NCI-H1417 (cell line): Measurements from ENCODE around the gene ASPM.
A peak's percentile ranks its signal among the peaks of the same experiment; 100 is the strongest.
"Not testable (repeated sequence)": the region's sequence is repeated elsewhere in the genome, so short reads cannot be mapped to it uniquely, and the experiment has no call there.

Experiments
- DNase-seq, 3 experiments: peaks; one replicate each; lab custom pipeline; 2025; lab: John Stamatoyannopoulos, UW

The ASPM gene

GRCh38 chr1:197145446-197146024 lies 934 bp downstream of the ASPM start:
- peak in 2 of 3 experiments; percentile 36 to 64 for DNase-seq

GRCh38 chr1:197144570-197145325 lies 1.7 kb downstream of the ASPM start:
- DNase-seq, result peak in 2 of 3 experiments; percentile 14 to 42

DNA sequence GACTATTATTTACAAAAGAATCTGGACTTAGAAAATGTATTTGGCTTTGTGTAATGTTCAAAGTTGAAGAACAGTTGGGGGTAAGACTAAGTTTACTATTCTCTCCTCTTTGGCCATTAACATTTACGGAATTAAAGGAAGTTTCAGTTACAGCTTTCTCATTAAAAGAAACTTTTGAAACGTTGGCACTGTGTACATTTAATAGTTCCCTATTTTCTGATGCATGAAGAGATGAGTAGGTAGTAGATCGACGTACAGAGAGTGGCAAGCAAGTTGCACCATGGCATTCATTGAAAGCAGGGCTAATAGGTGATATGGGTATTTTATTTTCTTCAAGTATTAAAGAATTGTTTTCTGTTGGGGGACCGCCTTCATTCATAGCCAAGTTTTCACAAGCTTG lies 3.2 kb downstream of the ASPM start:
- DNase-seq, result no peak

- DNase-seq, result peak in 1 of 3 experiments; percentile 22
Observed at GRCh38 chr1:197141575-197141974, 4.9 kb downstream of the ASPM start.

- peak in 1 of 3 experiments; percentile 44 for DNase-seq
Observed at GRCh38 chr1:197140121-197140520, 6.3 kb downstream of the ASPM start.

- DNase-seq, result no peak
Observed at GRCh38 chr1:197139169-197139568, 7.3 kb downstream of the ASPM start.

DNA sequence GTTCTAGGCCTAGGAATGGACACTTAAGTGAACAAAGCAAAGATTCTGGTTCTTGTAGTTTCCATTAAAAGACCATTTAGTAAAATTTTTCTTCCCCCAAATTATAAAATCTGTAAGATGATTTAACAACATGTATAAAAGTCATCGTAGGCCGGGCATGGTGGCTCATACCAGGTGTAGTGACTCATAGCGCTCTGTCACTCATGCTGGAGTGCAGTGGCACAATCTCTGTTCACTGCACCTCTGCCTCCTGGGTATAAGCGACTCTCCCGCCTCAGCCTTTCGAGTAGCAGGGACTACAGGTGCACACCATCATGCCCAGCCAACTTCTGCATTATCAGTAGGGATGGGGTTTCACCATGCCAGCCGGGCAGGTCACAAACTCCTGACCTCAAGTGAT lies 9.1 kb downstream of the ASPM start:
- DNase-seq, result no peak

- DNase-seq, result no peak
Observed at GRCh38 chr1:197130677-197131304, 15.7 kb downstream of the ASPM start.

- no peak for DNase-seq
Observed at GRCh38 chr1:197129698-197130097, 16.8 kb downstream of the ASPM start.

- DNase-seq, result no peak
Observed at GRCh38 chr1:197127246-197127912, 19.1 kb downstream of the ASPM start.

DNA sequence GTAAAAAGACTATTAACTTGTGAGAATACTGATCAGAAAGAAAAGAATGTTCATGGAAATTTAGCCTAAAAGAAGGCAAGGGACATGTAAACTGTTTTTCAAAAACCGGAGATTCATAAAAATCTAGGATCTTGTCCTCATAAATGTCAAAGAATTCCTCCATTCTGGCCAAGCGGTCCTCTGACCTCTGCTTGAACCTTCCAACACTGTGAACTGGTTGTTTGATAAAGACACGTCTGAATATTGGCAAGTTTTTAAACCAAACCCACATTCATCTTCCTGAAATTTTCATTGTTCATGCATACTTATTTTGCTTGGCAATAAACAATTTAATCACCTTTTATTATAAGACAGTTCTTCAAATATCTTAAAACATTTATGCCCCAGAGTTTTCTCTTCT lies 19.8 kb downstream of the ASPM start:
- DNase-seq, result no peak

DNA sequence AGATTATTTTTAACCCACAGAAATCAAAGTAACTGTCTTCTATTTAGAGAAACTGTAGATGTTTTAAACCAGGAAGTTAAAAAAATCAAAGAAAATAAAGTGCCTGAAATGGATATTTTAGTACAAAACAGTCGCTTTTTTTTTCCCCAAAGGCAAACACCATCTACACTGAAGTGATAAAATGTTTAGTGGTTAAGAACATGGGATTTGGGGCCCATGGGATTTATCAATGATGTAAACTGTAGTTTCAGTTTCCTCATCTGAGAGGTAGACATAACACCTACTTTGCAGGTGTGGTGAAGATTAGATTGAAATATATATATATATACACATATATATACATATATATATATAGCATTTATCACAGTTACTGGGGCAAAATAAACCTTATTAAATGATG lies 22.1 kb downstream of the ASPM start:
- DNase-seq, result no peak

DNA sequence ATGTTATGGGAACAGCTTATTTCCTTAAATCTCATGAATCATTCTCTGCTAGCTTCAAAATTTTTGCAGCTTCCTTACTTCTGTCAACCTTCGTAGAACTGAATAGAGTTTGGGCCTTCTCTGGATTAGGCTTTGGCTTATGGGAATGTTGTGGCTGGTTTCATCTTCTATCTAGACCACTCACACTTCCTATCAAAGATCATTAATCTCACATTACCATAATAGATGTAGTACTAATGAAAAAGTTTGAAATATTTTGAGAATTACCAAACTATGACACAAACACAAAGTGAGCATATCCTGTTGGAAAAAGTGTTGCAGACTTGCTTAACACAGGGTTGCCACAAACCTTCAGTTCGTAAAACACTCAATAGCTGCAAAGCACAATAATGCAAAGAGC lies 30.3 kb downstream of the ASPM start:
- DNase-seq, result no peak

- no peak for DNase-seq
Observed at GRCh38 chr1:197106869-197107268, 39.6 kb downstream of the ASPM start.

DNA sequence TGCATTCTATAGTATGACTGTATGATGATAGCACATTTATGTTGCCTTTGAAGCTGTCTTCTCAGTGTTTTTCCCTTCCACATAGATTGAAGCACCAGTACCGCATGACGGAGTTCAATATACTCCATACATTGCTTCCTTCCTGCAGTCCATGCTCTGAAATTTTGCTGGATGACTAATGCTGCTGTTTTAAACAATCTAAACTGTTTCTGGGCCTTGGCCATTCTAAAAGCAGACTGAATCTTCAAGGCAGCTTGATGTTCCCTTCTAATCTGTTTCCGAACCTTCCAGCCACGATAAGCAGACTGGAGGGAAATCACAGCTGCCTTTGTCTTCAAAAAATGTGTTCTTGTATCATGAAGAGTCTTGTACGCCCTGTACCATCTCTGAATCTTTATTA lies 43.2 kb downstream of the ASPM start:
- DNase-seq, result no peak

- no peak for DNase-seq
Observed at GRCh38 chr1:197101978-197102377, 44.5 kb downstream of the ASPM start.

DNA sequence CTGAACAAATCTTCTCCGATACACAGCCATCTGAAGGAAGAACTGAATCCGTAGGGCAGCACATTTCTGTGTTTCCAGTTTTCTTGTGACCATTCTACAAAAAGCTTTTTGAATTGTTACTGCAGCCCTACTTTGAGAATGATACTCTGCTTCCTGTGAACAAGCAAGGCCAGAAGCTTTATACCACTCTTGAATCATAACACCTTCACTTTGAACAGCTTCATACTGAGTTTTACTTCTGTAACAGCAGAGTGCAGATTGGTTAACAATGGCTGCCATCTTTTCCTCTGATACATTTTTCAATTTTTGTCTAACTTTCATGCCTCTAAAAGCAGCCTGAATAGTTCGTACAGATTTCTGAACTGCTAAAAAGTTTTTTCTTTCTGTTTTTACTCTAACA lies 45.8 kb downstream of the ASPM start:
- no peak for DNase-seq

DNA sequence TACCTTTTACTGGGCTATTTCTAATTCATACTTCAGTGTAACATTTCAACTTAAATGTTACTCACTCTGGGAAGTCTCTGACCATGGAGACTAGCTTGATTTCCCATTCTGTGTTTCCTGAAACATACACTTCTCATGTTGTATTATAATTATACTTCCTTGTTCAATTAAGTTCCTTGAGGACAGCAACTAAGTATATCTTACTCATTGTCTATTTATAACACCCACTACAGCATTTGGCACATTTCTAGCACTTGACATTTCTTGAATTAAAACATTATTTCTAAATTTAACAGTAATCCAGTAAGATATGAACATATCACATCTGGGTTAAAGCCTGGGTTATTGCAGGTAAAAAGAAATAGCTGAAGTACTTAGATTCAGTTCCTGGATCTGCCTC lies 47.0 kb downstream of the ASPM start:
- DNase-seq, result no peak

GRCh38 chr1:197096971-197097370 lies 49.5 kb downstream of the ASPM start:
- DNase-seq, result not testable (repeated sequence)

DNA sequence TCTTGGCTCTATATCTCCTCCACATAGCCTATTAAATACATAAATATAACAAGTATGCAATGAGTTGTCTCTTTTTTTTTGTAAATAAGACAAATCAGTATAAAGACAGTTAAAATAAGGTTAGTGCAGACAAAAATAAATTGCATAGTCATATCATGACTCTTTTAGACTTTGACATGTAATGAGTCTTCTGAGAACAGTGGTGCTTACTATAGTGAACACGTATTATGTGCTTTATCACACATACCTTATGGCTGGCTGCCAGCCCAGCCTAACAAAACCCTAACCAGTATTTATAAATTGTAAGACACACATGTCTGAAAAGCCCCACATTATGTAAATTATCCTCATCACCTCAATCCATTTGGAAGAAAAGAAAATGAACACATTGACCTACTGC lies 50.3 kb downstream of the ASPM start:
- DNase-seq, result peak in 1 of 3 experiments; percentile 38

- DNase-seq, result no peak
Observed at GRCh38 chr1:197093226-197093885, 53.1 kb downstream of the ASPM start.

DNA sequence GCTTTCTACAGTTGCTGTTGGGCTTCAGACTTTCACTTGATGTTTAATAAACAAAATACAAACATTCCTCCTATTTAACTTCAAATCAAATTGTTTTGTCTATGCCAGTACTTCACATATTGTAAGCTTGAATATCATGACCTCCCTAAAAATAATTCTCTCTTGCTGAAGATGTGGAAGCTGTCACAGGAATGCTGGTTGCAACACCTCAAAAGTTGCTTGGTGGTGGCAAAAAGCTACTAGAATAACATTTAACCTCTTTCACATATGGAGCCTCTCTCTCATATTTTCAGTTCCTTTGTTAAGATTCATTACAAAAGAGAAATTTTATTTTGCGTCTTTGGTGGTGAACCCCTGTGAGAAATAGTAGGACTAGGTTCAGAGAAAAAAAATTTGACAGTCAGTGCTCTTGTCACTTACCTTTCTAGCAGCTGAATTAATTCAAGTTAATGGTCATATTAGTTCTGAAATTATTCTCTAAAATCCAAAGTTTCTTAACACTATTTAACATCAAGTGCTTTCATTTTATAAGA lies 53.9 kb downstream of the ASPM start:
- DNase-seq, result no peak
